ENCODE results near the gene MRPL39. TPM values are rescaled to one million over a fixed set of nuclear protein-coding genes. Genes with fewer than 3 reads are reported as not detected.

The MRPL39 gene
- total RNA-seq, 1 donor from 2014 or later: 19.9 TPM

GRCh38 chr21:25625036-25625435 lies 17.8 kb upstream of the MRPL39 start:
- intact Hi-C loops (cut with DNase I): no loop called here
- no peak overlapping the region for H3K27ac ChIP-seq
- H3K4me3 ChIP-seq: no peak overlapping the region
- no peaks in the 10 kb centered on the region for H3K9me3 ChIP-seq
- ATAC-seq: no peak
- no peaks in the 10 kb centered on the region for H3K4me1 ChIP-seq
- TF ChIP-seq, protein P1, sequence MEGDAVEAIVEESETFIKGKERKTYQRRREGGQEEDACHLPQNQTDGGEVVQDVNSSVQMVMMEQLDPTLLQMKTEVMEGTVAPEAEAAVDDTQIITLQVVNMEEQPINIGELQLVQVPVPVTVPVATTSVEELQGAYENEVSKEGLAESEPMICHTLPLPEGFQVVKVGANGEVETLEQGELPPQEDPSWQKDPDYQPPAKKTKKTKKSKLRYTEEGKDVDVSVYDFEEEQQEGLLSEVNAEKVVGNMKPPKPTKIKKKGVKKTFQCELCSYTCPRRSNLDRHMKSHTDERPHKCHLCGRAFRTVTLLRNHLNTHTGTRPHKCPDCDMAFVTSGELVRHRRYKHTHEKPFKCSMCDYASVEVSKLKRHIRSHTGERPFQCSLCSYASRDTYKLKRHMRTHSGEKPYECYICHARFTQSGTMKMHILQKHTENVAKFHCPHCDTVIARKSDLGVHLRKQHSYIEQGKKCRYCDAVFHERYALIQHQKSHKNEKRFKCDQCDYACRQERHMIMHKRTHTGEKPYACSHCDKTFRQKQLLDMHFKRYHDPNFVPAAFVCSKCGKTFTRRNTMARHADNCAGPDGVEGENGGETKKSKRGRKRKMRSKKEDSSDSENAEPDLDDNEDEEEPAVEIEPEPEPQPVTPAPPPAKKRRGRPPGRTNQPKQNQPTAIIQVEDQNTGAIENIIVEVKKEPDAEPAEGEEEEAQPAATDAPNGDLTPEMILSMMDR (IDR thresholded peaks at IDR 0.05): no peak
- DNase-seq: no peak
- no peaks in the 10 kb centered on the region for H3K36me3 ChIP-seq
- no peaks in the 10 kb centered on the region for H3K27me3 ChIP-seq

DNA sequence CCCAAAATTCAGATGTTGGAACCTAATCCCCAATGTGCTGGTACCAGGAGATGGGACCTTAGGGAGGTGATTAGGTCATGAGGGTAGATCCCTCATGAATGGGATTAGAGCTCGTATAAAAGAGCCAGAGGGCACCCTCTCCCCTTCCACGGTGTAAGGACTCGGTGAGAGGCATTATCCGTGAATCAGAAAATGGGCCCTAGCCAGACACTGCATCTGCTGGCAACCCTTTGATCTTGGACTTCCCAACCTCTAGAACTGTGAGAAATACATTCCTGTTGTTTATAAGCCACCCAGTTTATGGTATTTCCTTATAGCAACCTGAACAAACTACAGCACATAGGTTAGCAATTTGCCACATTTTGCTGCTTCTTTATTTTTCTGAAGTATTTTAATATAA lies 17.2 kb upstream of the MRPL39 start:
- ATAC-seq (no peak), DNase-seq (no peak)
- intact Hi-C loops (cut with DNase I): no loop called here
- TF ChIP-seq, protein P1 (IDR thresholded peaks at IDR 0.05): no peak
- H3K9me3 ChIP-seq: no peaks in the 10 kb centered on the region
- no peaks in the 10 kb centered on the region for H3K27me3 ChIP-seq
- H3K36me3 ChIP-seq: no peaks in the 10 kb centered on the region
- H3K4me3 ChIP-seq: no peak overlapping the region
- H3K27ac ChIP-seq: no peak overlapping the region
- H3K4me1 ChIP-seq: no peaks in the 10 kb centered on the region

DNA sequence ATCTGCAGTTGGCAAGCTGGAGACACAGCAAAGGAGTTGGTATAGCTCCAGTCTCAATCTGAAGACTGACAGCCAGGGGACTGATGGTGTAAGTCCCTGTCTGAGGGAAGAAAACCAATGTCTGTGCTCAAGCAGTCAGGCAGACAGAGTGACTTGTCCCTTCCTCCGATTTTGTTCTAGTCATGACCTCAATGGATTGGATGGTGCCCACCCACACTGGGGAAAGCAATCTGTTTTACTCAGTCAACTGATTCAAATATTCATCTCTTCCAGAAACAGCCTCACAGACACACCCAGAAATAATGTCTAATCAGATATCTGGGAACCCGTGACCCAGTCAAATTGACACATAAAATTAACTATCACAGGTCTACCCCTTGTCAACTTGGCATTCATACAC lies 11.9 kb upstream of the MRPL39 start:
- no peaks in the 10 kb centered on the region for H3K36me3 ChIP-seq
- no peak for ATAC-seq
- no peaks in the 10 kb centered on the region for H3K9me3 ChIP-seq
- H3K27ac ChIP-seq: no peak overlapping the region
- no peaks in the 10 kb centered on the region for H3K4me1 ChIP-seq
- H3K27me3 ChIP-seq: no peaks in the 10 kb centered on the region
- intact Hi-C loops (cut with DNase I): no loop called here
- TF ChIP-seq, protein P1 (IDR thresholded peaks at IDR 0.05): no peak
- DNase-seq: no peak
- H3K4me3 ChIP-seq: no peak overlapping the region

DNA sequence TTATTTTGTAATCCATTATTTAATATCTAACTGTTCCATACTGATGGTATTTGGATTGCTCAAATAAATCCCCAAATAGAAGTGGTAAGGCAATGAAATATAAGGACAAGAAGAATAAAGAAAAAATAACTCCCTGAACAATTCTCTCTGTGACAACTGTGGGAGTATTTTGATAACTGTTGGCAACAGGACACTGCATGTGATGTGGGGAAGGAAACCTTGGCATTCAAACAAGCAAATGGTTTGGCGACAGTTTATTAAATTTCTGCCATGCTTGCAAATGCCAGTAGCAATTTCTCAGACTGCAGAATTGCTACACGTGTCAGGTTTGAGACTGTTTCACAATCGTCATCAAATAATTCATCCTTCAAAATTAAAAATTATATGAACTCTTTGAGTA lies 8.6 kb upstream of the MRPL39 start:
- Histone ChIP-seq H3K36me3 (no peaks in the 10 kb centered on the region), H3K27me3 (no peaks in the 10 kb centered on the region), H3K4me1 (no peaks in the 10 kb centered on the region), H3K4me3 (no peak overlapping the region), H3K27ac (no peak overlapping the region), H3K9me3 (no peaks in the 10 kb centered on the region)
- ATAC-seq (no peak), DNase-seq (no peak)
- intact Hi-C loops (cut with DNase I): no loop called here
- TF ChIP-seq, protein P1 (IDR thresholded peaks at IDR 0.05): no peak

- no peak overlapping the region for H3K27ac ChIP-seq
- H3K4me1 ChIP-seq: no peaks in the 10 kb centered on the region
- H3K27me3 ChIP-seq: no peaks in the 10 kb centered on the region
- ATAC-seq: no peak
- DNase-seq: no peak
- intact Hi-C loops (cut with DNase I): no loop called here
- no peaks in the 10 kb centered on the region for H3K9me3 ChIP-seq
- no peak overlapping the region for H3K4me3 ChIP-seq
- no peaks in the 10 kb centered on the region for H3K36me3 ChIP-seq
- TF ChIP-seq, protein P1 (IDR thresholded peaks at IDR 0.05): no peak
These were observed 7.2 kb upstream of the MRPL39 start for GRCh38 chr21:25614441-25614840.

All from upper lobe of right lung (tissue), 1 donor.